WTC11 (cell line): ENCODE results near the gene FREM2. TPM values are rescaled to one million over a fixed set of nuclear protein-coding genes. Genes with fewer than 3 reads are reported as not detected.

Experiments
- ATAC-seq: fragments of 200-7000 bp; cut with Tn5 transposase; 2 replicates; pipeline ENCODE4 v1.10.0; 2021; ENCODE audit warnings: mild to moderate bottlenecking, moderate library complexity
- CTCF ChIA-PET: fragments of 300-600 bp; sonication (Branson Sonifier 250); formaldehyde crosslinking; loops from one replicate; lab custom pipeline; 2021; ENCODE audit warnings: antibody characterized with exemption; lab: Charles Lee
- POLR2A ChIA-PET: fragments of 350-600 bp; sonication (Branson Sonifier 250); formaldehyde crosslinking; loops from one replicate; lab custom pipeline; 2021; ENCODE audit warnings: antibody characterized with exemption; lab: Charles Lee
- DNase-seq: peaks from one replicate; pipeline ENCODE4 v3.0.0; 2021; ENCODE audit warnings: low spot score
- H3K27ac Mint-ChIP-seq: 2 replicates; pipeline ENCODE4 v1.8.0; 2021; ENCODE audit warnings: mixed read lengths
- H3K27me3 Mint-ChIP-seq: 2 replicates; pipeline ENCODE4 v1.8.0; 2021; ENCODE audit warnings: low read depth, mild to moderate bottlenecking, moderate library complexity, mixed read lengths
- H3K36me3 Mint-ChIP-seq: 2 replicates; pipeline ENCODE4 v1.8.0; 2021; ENCODE audit warnings: mixed read lengths
- H3K4me1 Mint-ChIP-seq: 2 replicates; pipeline ENCODE4 v1.8.0; 2022; ENCODE audit warnings: mixed read lengths
- H3K4me3 Mint-ChIP-seq: 2 replicates; pipeline ENCODE4 v1.8.0; 2021; ENCODE audit warnings: mild to moderate bottlenecking, moderate library complexity, mixed read lengths
- H3K9me3 Mint-ChIP-seq: 2 replicates; pipeline ENCODE4 v1.8.0; 2021; ENCODE audit warnings: mixed read lengths
- ARID4B ChIP-seq: sonication (generic); formaldehyde crosslinking; IDR thresholded peaks from 2 replicates; pipeline ENCODE4 v1.8.0; 2023; ENCODE audit warnings: missing genetic modification reagents, mild to moderate bottlenecking, borderline replicate concordance
- CBFB ChIP-seq: sonication (generic); formaldehyde crosslinking; IDR thresholded peaks from 2 replicates; pipeline ENCODE4 v1.8.1; 2022; ENCODE audit warnings: mild to moderate bottlenecking, low read depth, missing genetic modification reagents
- CDX4 ChIP-seq: fragments of 250-450 bp; sonication (Bioruptor Pico); IDR thresholded peaks from 2 replicates; pipeline ENCODE4 v1.9.0; 2021; ENCODE audit warnings: moderate library complexity, mild to moderate bottlenecking, inconsistent platforms, borderline replicate concordance
- E2F4 ChIP-seq: sonication (generic); formaldehyde crosslinking; IDR thresholded peaks from 2 replicates; pipeline ENCODE4 v1.8.1; 2022; ENCODE audit warnings: low read depth, mild to moderate bottlenecking, moderate library complexity, missing genetic modification reagents, borderline replicate concordance
- FOXP1 ChIP-seq: sonication (generic); formaldehyde crosslinking; IDR thresholded peaks from 2 replicates; pipeline ENCODE4 v1.8.0; 2022; ENCODE audit warnings: missing genetic modification reagents, mild to moderate bottlenecking, moderate library complexity, borderline replicate concordance
- NFATC4 ChIP-seq: fragments of 250-450 bp; sonication (Bioruptor Pico); IDR thresholded peaks from 2 replicates; pipeline ENCODE4 v1.9.0; 2021; ENCODE audit warnings: mild to moderate bottlenecking
- NFE2L1 ChIP-seq: sonication (generic); formaldehyde crosslinking; IDR thresholded peaks from 2 replicates; pipeline ENCODE4 v1.8.1; 2023; ENCODE audit warnings: missing genetic modification reagents
- NFYB ChIP-seq: sonication (generic); formaldehyde crosslinking; conservative IDR thresholded peaks from 2 replicates; pipeline ENCODE4 v1.8.0; 2022; ENCODE audit warnings: low read depth, missing genetic modification reagents
- NR1H2 ChIP-seq: sonication (generic); formaldehyde crosslinking; IDR thresholded peaks from 2 replicates; pipeline ENCODE4 v1.9.0; 2021; ENCODE audit warnings: mild to moderate bottlenecking, moderate library complexity, missing genetic modification reagents
- STAT6 ChIP-seq: sonication (generic); formaldehyde crosslinking; conservative IDR thresholded peaks from 2 replicates; pipeline ENCODE4 v1.8.1; 2023; ENCODE audit warnings: mild to moderate bottlenecking, low read depth, missing genetic modification reagents, moderate library complexity
- ZBTB43 ChIP-seq: sonication (generic); formaldehyde crosslinking; IDR thresholded peaks from 2 replicates; pipeline ENCODE4 v1.8.1; 2023; ENCODE audit warnings: mild to moderate bottlenecking, missing genetic modification reagents
- ZSCAN18 ChIP-seq: fragments of 250-450 bp; sonication (Bioruptor Pico); IDR thresholded peaks from 2 replicates; pipeline ENCODE4 v2.1.2; 2022; ENCODE audit warnings: mild to moderate bottlenecking, moderate library complexity
- total RNA-seq: library from RNA; stranded (reverse); gene quantifications from 3 replicates; pipeline ENCODE4 v1.2.3, GENCODE V29; 2021

Gene FREM2
- total RNA-seq, 1 experiment from 2014 or later, result 23.7 TPM

- Mint-ChIP-seq H3K4me1 (peaks cover 6% of the 10 kb centered on the region; the same call in 1 of the 2 replicates), H3K27me3 (no peaks in the 10 kb centered on the region), H3K9me3 (peaks cover 10% of the 10 kb centered on the region), H3K4me3 (no peak overlapping the region), H3K36me3 (no peaks in the 10 kb centered on the region), H3K27ac (no peak overlapping the region)
- no peak for DNase-seq
- POLR2A ChIA-PET, result no interaction called here
- no peak for TF ChIP-seq ZSCAN18 (CRISPR knock-in tag)
- TF ChIP-seq NFE2L1, result no peak
- TF ChIP-seq NFYB (CRISPR knock-in tag), result no peak
- no peak for TF ChIP-seq E2F4
- TF ChIP-seq ARID4B, result no peak
- TF ChIP-seq ZBTB43 (CRISPR knock-in tag), result no peak
- TF ChIP-seq CDX4 (CRISPR knock-in tag), result no peak
- no peak for TF ChIP-seq NFATC4
- no peak for TF ChIP-seq FOXP1 (CRISPR knock-in tag)
- no peak for TF ChIP-seq STAT6 (CRISPR knock-in tag)
- TF ChIP-seq NR1H2 (CRISPR knock-in tag), result no peak
- ATAC-seq, result no peak
- CTCF ChIA-PET, result interaction anchor here (0.8 kb wide), 1 partner anchor 145 kb away, joined by 3 read pairs; no protein-coding TSS in a partner anchor
These were observed 143.7 kb downstream of the FREM2 start for GRCh38 chr13:38830442-38831045.

- Mint-ChIP-seq H3K27ac (peak overlapping the region; percentile 50), H3K9me3 (no peaks in the 10 kb centered on the region), H3K27me3 (no peaks in the 10 kb centered on the region), H3K4me1 (peaks cover 9% of the 10 kb centered on the region; the same call in 1 of the 2 replicates), H3K36me3 (peaks cover 8% of the 10 kb centered on the region), H3K4me3 (no peak overlapping the region)
- DNase-seq, result no peak
- TF ChIP-seq CBFB, result no peak
- no peak for TF ChIP-seq FOXP1 (CRISPR knock-in tag)
- ChIA-PET POLR2A (no interaction called here), CTCF (no interaction called here)
- no peak for ATAC-seq
These were observed 157.7 kb downstream of the FREM2 start for GRCh38 chr13:38844581-38844980.
